IMR-90 (cell line): ENCODE results near the gene RGS10. TPM values are rescaled to one million over a fixed set of nuclear protein-coding genes. Genes with fewer than 3 reads are reported as not detected.

Source experiments
- ATAC-seq: fragments of 200-7000 bp; cut with Tn5 transposase; 2 replicates; pipeline ENCODE4 v1.9.1; 2020; ENCODE audit warnings: low read depth, mild to moderate bottlenecking, moderate library complexity
- BruUV-seq: library from RNA; stranded (reverse); fragments of 400-500 nt; replicated peaks from 2 replicates; lab custom pipeline; 2021; lab: Mats Ljungman, UMichigan
- CTCF ChIA-PET: fragments of 300-600 bp; formaldehyde crosslinking; extraction: SDS; loops from one replicate; lab custom pipeline; 2021; ENCODE audit warnings: antibody characterized with exemption; lab: Yijun Ruan, JAX
- POLR2A ChIA-PET: fragments of 300-600 bp; sonication (Branson Sonifier 250); formaldehyde crosslinking; loops from one replicate; lab custom pipeline; 2022; ENCODE audit warnings: antibody characterized with exemption; ENCODE audit not compliant: unreplicated experiment; lab: Charles Lee
- DNase-seq: peaks from one replicate; pipeline ENCODE4 v3.0.0; 2013
- H2AFZ ChIP-seq: replicated peaks from 2 replicates; pipeline ENCODE3; 2013; ENCODE audit warnings: low read length, mild to moderate bottlenecking; ENCODE audit not compliant: poor library complexity
- H2AK5ac ChIP-seq: 2 replicates; pipeline ENCODE4 v1.6.1; 2013; ENCODE audit warnings: low read depth, low read length, inconsistent platforms
- H2AK9ac ChIP-seq: replicated peaks from 2 replicates; pipeline ENCODE3; 2013; ENCODE audit warnings: mild to moderate bottlenecking, low read depth, low read length, moderate library complexity; ENCODE audit not compliant: poor library complexity
- H2BK120ac ChIP-seq: 2 replicates; pipeline ENCODE4 v1.6.1; 2013; ENCODE audit warnings: low read depth, low read length, inconsistent platforms
- H2BK15ac ChIP-seq: 3 replicates; pipeline ENCODE4 v1.6.1; 2013; ENCODE audit warnings: low read depth, low read length, inconsistent platforms
- H2BK20ac ChIP-seq: 2 replicates; pipeline ENCODE4 v1.6.1; 2013; ENCODE audit warnings: low read depth, mild to moderate bottlenecking, inconsistent platforms, low read length, moderate library complexity
- H2BK5ac ChIP-seq: 2 replicates; pipeline ENCODE4 v1.6.1; 2013; ENCODE audit warnings: mild to moderate bottlenecking, low read depth, low read length, inconsistent platforms; ENCODE audit not compliant: poor library complexity, severe bottlenecking
- H3K14ac ChIP-seq: replicated peaks from 2 replicates; pipeline ENCODE4 v1.6.1; 2013; ENCODE audit warnings: low read depth, low read length, inconsistent platforms
- H3K18ac ChIP-seq: 2 replicates; pipeline ENCODE4 v1.6.1; 2013; ENCODE audit warnings: low read depth, low read length, control low read depth
- H3K23ac ChIP-seq: 2 replicates; pipeline ENCODE4 v1.6.1; 2013; ENCODE audit warnings: low read depth, low read length, inconsistent platforms
- H3K27ac ChIP-seq: 2 replicates; pipeline ENCODE4 v1.5.1; 2013; ENCODE audit warnings: mild to moderate bottlenecking, control low read depth, low read length; ENCODE audit not compliant: insufficient read depth
- H3K27me3 ChIP-seq: 2 replicates; pipeline ENCODE4 v1.6.1; 2013; ENCODE audit warnings: low read length; ENCODE audit not compliant: control insufficient read depth, insufficient read depth
- H3K36me3 ChIP-seq: 2 replicates; pipeline ENCODE4 v1.6.1; 2013; ENCODE audit warnings: low read length, mixed read lengths; ENCODE audit not compliant: control insufficient read depth, insufficient read depth
- H3K4ac ChIP-seq: 2 replicates; pipeline ENCODE4 v1.6.1; 2013; ENCODE audit warnings: low read depth, low read length, inconsistent platforms
- H3K4me1 ChIP-seq: 2 replicates; pipeline ENCODE4 v1.6.1; 2013; ENCODE audit warnings: low read length, mixed read lengths; ENCODE audit not compliant: control insufficient read depth, insufficient read depth
- H3K4me2 ChIP-seq: 2 replicates; pipeline ENCODE4 v1.6.1; 2013; ENCODE audit warnings: low read depth, mild to moderate bottlenecking, control low read depth, low read length, moderate library complexity
- H3K4me3 ChIP-seq: 2 replicates; pipeline ENCODE4 v1.5.1; 2013; ENCODE audit warnings: low read depth, mild to moderate bottlenecking, control low read depth, low read length, moderate library complexity; ENCODE audit not compliant: insufficient read depth
- H3K56ac ChIP-seq: 2 replicates; pipeline ENCODE4 v1.6.1; 2013; ENCODE audit warnings: low read length, inconsistent platforms; ENCODE audit not compliant: insufficient read depth; ENCODE audit errors: extremely low read depth
- H3K79me1 ChIP-seq, 2 experiments: 2 replicates each; pipeline ENCODE4 v1.6.1; 2013; ENCODE audit warnings: low read length in 2 of 2, inconsistent platforms in 1 of 2, low read depth in 1 of 2
- H3K9ac ChIP-seq: 2 replicates; pipeline ENCODE4 v1.6.1; 2013; ENCODE audit warnings: low read depth, low read length, control low read depth
- H3K9me1 ChIP-seq: 2 replicates; pipeline ENCODE4 v1.6.1; 2013; ENCODE audit warnings: low read length, inconsistent platforms; ENCODE audit not compliant: insufficient read depth
- H3K9me3 ChIP-seq: 2 replicates; pipeline ENCODE4 v1.6.1; 2013; ENCODE audit warnings: low read length; ENCODE audit not compliant: control insufficient read depth, insufficient read depth
- H4K20me1 ChIP-seq: 2 replicates; pipeline ENCODE4 v1.6.1; 2013; ENCODE audit warnings: low read length, inconsistent platforms; ENCODE audit not compliant: insufficient read depth
- H4K5ac ChIP-seq: 2 replicates; pipeline ENCODE4 v1.6.1; 2013; ENCODE audit warnings: mild to moderate bottlenecking, low read depth, low read length, control low read depth
- H4K8ac ChIP-seq, 2 experiments: 2 replicates each; pipeline ENCODE4 v1.6.1; 2013; ENCODE audit warnings: low read depth in 2 of 2, low read length in 2 of 2, control low read depth in 1 of 2, inconsistent platforms in 1 of 2
- H4K91ac ChIP-seq: 2 replicates; pipeline ENCODE4 v1.6.1; 2013; ENCODE audit warnings: low read depth, low read length, inconsistent platforms; ENCODE audit not compliant: insufficient read depth
- CTCF ChIP-seq: conservative IDR thresholded peaks from 2 replicates; pipeline ENCODE4 v1.5.1; 2012; ENCODE audit warnings: mild to moderate bottlenecking, low read depth, low read length, improper control_type of control experiment
- ELK1 ChIP-seq: fragments of 150-350 bp; IDR thresholded peaks from 2 replicates; pipeline ENCODE4 v1.6.1; 2016; ENCODE audit warnings: low read depth, mild to moderate bottlenecking, low read length, moderate library complexity, borderline replicate concordance
- FOS ChIP-seq: fragments of 150-350 bp; IDR thresholded peaks from 2 replicates; pipeline ENCODE4 v1.6.1; 2016; ENCODE audit warnings: low read depth, low read length
- MAFK ChIP-seq: IDR thresholded peaks from 2 replicates; pipeline ENCODE4 v1.6.1; 2012; ENCODE audit warnings: low read depth, low read length, improper control_type of control experiment
- MAZ ChIP-seq: IDR thresholded peaks from 2 replicates; pipeline ENCODE4 v1.6.1; 2012; ENCODE audit warnings: low read depth, mild to moderate bottlenecking, low read length, improper control_type of control experiment, moderate library complexity, borderline replicate concordance
- NFE2L2 ChIP-seq: fragments of 150-350 bp; IDR thresholded peaks from 2 replicates; pipeline ENCODE4 v1.6.1; 2016; ENCODE audit warnings: low read depth, mild to moderate bottlenecking, low read length
- POLR2A ChIP-seq: IDR thresholded peaks from 2 replicates; pipeline ENCODE4 v1.6.1; 2012; ENCODE audit warnings: mild to moderate bottlenecking, low read depth, low read length
- RFX5 ChIP-seq: IDR thresholded peaks from 2 replicates; pipeline ENCODE4 v1.8.0; 2012; ENCODE audit warnings: low read depth, mild to moderate bottlenecking, low read length, moderate library complexity
- USF2 ChIP-seq: fragments of 150-350 bp; IDR thresholded peaks from 2 replicates; pipeline ENCODE4 v1.6.1; 2017; ENCODE audit warnings: mild to moderate bottlenecking, antibody characterized with exemption, low read length, low read depth
- WGBS, 2 experiments: methylation state at CpG; one replicate each; pipeline versions ENCODE4 v1.1.5 to v1.1.7; 2013; ENCODE audit warnings: missing lambda C conversion rate in 2 of 2; ENCODE audit not compliant: insufficient read length in 1 of 2; ENCODE audit errors: extremely low coverage in 2 of 2; 5-methylcytosine and 5-hydroxymethylcytosine counted together
- dilution Hi-C: fragments of 300-500 bp; cut with HindIII; formaldehyde crosslinking; loops from one replicate; pipeline ENCODE4 v1.14.3; 2018; ENCODE audit warnings: low sequenced_read_pairs; ENCODE audit not compliant: unreplicated experiment
- in situ Hi-C: fragments of 300-500 bp; cut with MboI; formaldehyde crosslinking; loops from 3 replicates; pipeline ENCODE4 v1.14.3; 2019; ENCODE audit warnings: low sequenced_read_pairs, inconsistent platforms, mixed read lengths
- intact Hi-C: fragments of 100-400 bp; cut with micrococcal nuclease; formaldehyde crosslinking; loops from 2 replicates; pipeline ENCODE4 v1.10.0; 2022
- polyA plus RNA-seq, 3 experiments: library from polyadenylated mRNA; depleted of rRNA; stranded (reverse); fragments of >200 nt; gene quantifications; 2 replicates each; pipeline ENCODE4 v1.2.3, GENCODE V29; 2012; ENCODE audit warnings: low replicate concordance in 1 of 3
- total RNA-seq: library from RNA; depleted of rRNA; stranded (reverse); fragments of >200 nt; gene quantifications from 2 replicates; pipeline ENCODE4 v1.2.3, GENCODE V29; 2012

Gene RGS10
- total and polyA plus RNA-seq, 2 of the 4 experiments (the other 2 are of a cell fraction), result 35.3 to 89.7 TPM

GRCh38 chr10:119523895-119524719 is 18.4 kb downstream of the RGS10 start:
- H4K5ac ChIP-seq, result no peak overlapping the region; the same call in 1 of the 2 replicates
- 97% methylated on average over 5 of the region's 19 CpGs; no CpG with 5 or more reads in 1 of the 2 experiments for WGBS, 2 experiments
- H2BK20ac ChIP-seq, result peak overlapping the region; percentile 42
- H2BK120ac ChIP-seq, result peak overlapping the region; percentile 16
- H2BK5ac ChIP-seq, result no peak overlapping the region
- H4K91ac ChIP-seq, result peak overlapping the region; percentile 34
- no peaks in the 10 kb centered on the region for H3K9me3 ChIP-seq
- no TSS peak for BruUV-seq
- H3K36me3 ChIP-seq, result peaks cover 40% of the 10 kb centered on the region
- H3K18ac ChIP-seq, result no peak overlapping the region
- H4K8ac ChIP-seq, result no peak overlapping the region; a peak in 1 of 4 replicates
- no peak overlapping the region for H3K27ac ChIP-seq
- ChIA-PET POLR2A (no interaction called here), CTCF (no interaction called here)
- H2AFZ ChIP-seq, result no peak overlapping the region
- peaks cover 41% of the 10 kb centered on the region for H3K9me1 ChIP-seq
- no peak overlapping the region for H3K9ac ChIP-seq
- no peak for TF ChIP-seq USF2
- TF ChIP-seq ELK1, result no peak
- no peak for TF ChIP-seq MAFK
- no peak for TF ChIP-seq NFE2L2
- no peak for TF ChIP-seq RFX5
- TF ChIP-seq MAZ, result no peak
- TF ChIP-seq CTCF, result no peak
- no peak for TF ChIP-seq FOS
- TF ChIP-seq POLR2A, result no peak
- peak overlapping the region; percentile 67; the same call in 2 of the 3 replicates for H2BK15ac ChIP-seq
- peaks cover 25% of the 10 kb centered on the region for H3K4me1 ChIP-seq
- no peak for ATAC-seq
- H3K4me3 ChIP-seq, result no peak overlapping the region
- dilution Hi-C loops (no loop called here), in situ Hi-C loops (no loop called here), intact Hi-C loops (no loop called here)
- no peak overlapping the region for H3K14ac ChIP-seq
- no peak for DNase-seq
- peaks cover 15% of the 10 kb centered on the region; the same call in 1 of the 2 replicates for H4K20me1 ChIP-seq
- no peak overlapping the region for H3K56ac ChIP-seq
- H3K4me2 ChIP-seq, result no peak overlapping the region
- peak overlapping the region; percentile 67 for H3K4ac ChIP-seq
- no peaks in the 10 kb centered on the region for H3K27me3 ChIP-seq
- no peak overlapping the region for H3K23ac ChIP-seq
- peaks cover 25 to 84% of the 10 kb centered on the region in 2 experiments for H3K79me1 ChIP-seq
- H2AK9ac ChIP-seq, result peak overlapping the region; percentile 45
- H2AK5ac ChIP-seq, result peak overlapping the region; percentile 75; the same call in 1 of the 2 replicates
